HG03039 (cell line): ENCODE data around the gene SENP5.

ENCODE experiments used
- ATAC-seq: cut with Tn5 transposase; IDR thresholded peaks from one replicate; pipeline ENCODE4 v1.9.1; 2021; ENCODE audit warnings: mild to moderate bottlenecking, moderate library complexity; ENCODE audit not compliant: unreplicated experiment

Gene SENP5

DNA sequence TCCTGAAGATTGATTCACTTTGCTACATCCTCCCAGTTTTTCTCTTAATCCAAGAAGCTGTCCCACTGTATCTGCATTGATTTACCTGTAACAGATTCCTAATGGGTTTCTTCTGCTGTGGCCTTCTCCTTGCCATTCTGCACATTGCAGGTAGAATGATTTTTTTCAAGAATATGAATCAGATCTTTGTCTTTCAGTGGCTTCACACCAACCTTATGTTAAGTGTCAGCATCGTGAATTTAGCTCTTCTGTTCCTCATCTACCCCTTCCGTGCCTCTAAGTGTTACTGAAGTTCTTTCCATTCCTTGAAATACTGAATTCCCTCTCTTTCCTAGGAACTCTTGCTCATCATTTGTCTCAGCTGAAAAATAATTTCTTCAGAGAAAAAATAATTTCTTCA, 7.5 kb downstream of the SENP5 start:
- ATAC-seq, result no peak

DNA sequence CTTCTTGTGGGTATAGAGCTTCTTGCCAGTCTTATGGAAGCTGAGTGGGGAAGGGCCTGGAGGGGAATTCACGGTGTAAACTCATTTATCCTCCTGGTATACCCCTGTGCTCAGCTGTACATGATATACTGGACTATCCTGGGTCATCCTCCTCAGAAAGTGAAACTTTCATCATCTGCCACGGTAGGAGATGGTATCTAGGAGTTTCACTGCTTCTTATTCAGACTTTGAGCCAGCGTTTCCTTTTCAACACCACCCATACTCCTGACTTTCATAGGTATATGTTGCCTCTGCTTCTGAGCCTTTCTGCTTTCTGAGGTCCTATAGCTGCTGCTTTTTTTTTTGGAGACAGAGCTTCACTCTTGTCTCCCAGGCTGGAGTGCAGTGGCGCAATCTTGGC, 15.6 kb downstream of the SENP5 start:
- no peak for ATAC-seq

DNA sequence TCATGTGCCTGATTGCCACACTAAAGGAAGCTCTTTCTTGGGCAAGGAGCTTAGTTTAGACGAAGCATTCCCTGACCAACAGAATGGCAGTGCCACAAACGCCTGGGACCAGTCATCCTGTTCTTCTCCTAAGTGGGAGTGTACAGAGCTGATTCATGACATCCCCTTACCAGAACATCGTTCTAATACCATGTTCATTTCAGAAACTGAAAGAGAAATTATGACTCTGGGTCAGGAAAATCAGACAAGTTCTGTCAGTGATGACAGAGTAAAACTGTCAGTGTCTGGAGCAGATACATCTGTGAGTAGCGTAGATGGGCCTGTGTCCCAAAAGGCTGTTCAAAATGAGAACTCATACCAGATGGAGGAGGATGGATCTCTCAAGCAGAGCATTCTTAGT, 18.4 kb downstream of the SENP5 start:
- ATAC-seq, result no peak

DNA sequence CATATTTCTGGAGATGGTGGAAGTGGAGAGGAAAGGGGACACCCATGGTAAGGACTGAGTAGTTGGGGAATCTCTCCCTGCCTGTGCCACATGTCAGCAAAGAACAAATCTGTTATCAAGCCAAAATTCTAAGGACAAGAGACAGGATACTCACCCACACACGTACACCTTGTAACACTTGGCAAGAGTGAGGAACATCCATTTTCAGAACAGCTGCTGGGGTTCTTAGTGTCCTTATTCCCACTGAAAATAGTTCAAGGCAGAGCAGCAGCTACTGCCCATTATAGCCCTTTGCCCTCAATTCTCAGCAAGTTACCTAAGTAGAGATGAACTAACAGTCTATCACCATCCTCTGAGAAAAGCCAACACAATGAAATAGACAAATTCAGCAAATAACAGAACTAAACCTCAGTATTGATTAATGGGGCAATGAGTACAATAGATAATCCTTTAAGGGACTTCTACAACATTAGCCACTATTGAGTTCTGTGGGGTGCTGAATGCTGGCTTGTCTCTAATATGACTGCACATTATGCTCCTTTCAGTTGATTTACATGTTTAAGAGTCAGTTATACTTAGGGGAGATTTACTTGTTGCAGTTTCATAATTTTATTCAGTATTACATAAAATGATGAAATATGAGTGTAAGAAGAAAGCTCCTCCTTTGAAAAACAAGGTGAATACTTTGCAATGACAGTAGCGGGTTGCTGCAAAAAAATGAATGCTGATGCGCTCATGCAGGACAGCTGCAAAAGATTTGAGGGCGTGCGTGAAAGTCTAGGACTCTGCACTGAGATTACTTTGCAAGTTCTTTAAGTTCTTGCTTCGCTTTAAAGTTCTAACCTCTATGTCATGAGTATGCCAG, 22.4 kb downstream of the SENP5 start:
- ATAC-seq, result no peak

DNA sequence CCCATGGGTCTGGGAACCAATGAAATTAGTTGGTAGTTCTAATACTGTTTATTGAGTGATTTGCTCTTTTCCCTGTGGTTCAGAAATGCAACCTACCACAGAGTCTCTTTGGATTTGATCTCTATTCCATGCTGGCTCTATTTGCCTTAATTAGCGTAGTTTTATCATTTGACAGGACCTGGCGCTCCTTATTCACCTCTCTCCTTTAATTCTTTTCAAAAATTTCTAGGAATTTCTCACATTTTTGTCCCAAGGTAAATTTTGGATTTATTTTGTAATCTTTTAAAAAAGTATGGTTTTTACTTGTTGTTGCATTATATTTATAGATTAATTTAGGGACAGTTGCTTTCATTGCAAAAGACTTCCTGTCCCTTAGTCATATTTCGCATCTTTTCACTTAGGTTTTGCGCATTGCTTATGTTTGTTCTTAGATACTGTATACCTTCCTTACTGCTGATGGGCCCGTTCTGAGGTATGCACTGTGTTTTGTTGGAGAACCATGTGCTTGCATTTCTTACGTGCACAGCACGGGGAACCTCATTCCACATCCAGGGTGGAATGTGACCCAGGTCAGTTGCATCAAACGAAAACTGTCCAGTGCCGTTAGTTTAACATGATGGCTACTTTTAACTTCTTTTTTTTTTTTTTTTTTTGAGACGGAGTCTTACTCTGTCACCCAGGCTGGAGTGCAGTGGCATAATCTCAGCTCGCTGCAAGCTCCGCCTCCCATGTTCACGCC, 27.0 kb downstream of the SENP5 start:
- no peak for ATAC-seq

DNA sequence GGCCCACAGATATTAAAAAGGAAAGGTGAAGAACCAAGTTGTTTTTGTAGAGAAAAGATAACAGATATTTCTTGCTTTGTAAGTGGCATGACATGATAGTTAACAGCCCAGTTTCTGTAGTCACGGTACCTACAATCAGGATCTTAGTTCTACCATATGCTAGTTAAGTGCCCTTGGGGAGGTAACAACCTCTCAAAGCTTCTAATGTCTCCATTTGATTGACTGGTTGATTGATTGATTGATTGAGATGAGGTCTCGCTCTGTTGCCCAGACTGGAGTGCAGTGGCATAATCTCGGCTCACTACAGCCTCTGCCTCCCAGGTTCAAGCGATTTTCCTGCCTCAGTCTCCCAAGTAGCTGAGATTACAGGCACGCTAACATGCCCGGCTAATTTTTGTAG, 28.5 kb downstream of the SENP5 start:
- ATAC-seq, result no peak

DNA sequence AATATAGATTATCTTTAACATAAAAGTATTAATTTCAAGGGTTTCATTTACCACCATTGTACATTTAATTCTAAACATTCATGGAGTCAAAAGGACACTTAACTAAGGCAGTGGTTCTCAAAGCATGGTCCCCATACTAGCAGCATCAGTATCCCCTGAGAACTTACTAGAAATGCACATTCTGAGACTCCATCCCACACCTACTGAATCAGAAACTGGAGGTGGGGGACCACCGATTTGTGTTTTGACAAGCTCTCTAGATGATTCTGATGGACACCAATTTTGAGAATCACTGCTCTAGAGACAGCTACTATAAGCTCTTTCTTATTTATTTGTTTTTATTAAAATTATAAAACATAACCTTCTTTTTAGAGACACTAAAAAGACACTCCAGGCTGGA, 34.0 kb downstream of the SENP5 start:
- no peak for ATAC-seq

DNA sequence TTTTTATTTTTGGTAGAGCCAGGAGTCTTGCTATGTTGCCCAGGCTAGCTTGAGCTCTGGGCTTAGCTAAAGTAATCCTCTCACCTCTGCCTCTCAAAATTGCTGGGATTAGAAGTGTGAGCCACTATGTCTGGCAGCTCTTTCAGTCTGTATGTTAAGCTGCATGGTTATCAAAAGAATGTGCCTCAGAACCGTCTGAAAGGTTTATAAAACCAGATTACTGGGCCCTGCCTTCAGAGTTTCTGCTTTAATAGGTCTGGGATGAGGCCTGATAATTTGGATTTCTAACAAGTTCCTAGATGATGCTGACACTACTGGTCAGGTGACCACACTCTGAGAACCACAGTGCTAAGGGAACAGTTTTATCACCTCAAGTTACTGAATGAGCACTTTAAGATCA, 34.6 kb downstream of the SENP5 start:
- ATAC-seq, result no peak

DNA sequence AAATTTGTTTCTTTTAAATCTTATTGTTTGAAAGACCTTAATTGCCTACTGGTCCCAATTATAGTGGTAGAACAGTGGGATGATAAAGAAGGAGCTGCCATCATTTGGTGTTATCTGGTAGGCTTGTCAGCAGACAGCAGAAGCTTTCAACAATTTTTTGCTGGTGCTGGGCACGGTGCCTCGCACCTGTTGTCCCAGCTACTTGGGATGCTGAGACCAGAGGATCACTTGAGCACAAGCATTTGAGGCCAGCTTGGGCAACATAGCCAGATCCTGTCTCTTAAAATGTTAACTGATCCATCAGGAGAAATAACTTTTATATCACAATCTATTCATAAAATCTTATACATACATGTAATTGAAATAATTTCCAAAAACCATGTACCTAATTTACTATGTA, 36.0 kb downstream of the SENP5 start:
- no peak for ATAC-seq

DNA sequence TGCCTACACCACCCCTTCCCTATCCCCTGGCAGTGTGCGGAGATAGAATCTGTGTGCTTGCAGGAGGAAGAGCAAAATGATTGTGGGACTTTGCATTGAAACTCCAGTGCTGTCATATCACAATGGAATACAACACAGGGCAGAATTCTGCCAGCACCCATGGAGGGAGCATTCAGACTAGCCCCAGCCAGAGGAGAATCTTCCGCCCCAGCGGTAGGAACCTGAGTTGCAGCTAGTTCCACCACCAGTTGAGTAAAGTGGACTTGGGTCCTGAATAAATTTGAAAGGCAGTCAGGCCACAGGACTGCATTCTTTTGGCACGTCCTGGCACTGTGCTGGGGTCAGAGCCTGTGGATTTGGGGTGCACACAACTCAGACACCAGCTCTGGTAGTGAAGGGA, 47.1 kb downstream of the SENP5 start:
- no peak for ATAC-seq

DNA sequence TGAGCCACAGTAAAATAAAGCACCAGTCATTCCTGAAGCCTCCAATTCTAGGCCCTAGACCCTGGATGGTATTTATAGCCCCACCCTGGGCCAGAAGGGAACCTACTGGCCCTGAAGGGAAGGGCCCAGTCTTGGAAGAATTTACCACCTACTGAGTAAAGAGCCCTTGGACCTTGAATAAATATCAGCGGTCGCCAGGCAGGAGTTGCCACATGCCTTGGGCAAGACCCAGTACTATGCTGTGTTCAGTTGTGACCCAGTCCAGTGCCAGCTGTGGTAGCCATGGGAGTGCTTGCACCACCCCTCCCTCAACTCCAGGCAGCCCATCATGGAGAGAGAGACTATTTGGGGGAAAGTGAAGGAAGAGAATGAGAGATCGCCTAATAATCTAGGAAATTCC, 47.7 kb downstream of the SENP5 start:
- ATAC-seq, result no peak

DNA sequence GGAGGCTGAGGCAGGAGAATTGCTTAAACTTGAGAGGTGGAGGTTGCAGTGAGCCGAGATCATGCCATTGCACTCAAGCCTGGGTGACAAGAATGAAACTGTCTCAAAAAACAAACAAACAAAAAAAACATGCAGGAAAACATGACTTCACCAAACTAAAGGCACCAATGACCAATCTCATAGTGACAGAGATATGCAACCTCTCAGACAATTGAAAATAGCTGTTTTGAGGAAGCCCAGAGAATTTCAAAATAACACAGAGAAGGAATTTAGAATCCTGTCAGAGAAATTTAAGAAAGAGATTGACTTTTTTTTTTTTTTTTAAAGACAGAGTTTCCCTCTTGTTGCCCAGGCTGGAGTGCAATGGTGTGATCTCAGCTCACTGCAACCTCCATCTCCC, 48.5 kb downstream of the SENP5 start:
- no peak for ATAC-seq

DNA sequence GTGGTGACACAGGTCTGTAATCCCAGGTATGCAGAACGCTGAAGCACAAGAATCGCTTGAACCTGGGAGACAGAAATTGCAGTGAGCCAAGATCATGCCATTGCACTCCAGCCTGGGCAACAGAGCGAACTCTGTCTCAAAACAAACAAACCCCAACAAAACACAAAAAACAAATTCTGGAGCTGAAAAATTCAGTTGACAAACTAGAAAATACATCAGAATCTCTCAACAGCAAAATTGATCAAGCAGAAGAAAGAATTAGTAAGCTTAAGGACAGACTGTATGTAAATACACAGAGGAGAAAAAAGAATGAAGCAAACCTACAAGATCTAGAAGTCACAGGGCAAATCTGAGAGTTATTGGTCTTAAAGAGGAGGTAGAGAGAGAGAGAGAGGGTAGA, 49.3 kb downstream of the SENP5 start:
- no peak for ATAC-seq

DNA sequence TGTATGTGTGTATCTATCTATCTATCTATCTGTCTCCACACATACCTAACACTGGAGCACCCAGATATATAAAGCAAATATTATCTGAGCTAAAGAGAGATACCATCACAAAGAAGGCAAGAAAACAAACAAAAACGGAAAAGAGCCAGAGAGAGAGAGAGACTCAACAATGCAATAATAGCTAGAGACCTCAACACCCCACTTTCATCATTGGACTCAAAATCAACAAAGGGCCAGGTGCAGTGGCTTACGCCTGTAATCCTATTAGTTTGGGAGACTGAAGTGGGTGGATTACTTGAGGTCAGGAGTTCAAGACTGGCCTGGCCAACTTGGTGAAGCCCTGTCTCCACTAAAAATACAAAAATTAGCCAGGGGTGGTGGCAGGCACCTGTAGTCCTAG, 51.2 kb downstream of the SENP5 start:
- ATAC-seq, result no peak

DNA sequence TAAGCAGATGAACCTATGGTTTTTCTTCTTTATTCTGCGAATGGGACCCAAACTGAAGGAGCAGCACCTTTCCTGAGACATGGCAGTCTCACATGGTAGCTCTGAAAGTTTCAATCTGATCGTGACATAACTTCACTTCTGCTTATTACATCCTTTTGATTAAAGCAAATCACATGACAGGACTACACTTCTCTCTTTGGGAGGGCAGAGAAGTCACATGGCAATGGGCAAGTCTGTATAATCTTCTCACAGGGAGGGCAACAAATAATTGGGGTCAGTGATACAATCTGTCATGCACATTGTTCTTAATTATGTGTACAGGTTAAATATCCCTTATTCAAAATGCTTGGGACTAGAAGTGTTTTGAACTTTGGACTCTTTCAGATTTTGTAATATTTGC, 53.0 kb downstream of the SENP5 start:
- no peak for ATAC-seq

DNA sequence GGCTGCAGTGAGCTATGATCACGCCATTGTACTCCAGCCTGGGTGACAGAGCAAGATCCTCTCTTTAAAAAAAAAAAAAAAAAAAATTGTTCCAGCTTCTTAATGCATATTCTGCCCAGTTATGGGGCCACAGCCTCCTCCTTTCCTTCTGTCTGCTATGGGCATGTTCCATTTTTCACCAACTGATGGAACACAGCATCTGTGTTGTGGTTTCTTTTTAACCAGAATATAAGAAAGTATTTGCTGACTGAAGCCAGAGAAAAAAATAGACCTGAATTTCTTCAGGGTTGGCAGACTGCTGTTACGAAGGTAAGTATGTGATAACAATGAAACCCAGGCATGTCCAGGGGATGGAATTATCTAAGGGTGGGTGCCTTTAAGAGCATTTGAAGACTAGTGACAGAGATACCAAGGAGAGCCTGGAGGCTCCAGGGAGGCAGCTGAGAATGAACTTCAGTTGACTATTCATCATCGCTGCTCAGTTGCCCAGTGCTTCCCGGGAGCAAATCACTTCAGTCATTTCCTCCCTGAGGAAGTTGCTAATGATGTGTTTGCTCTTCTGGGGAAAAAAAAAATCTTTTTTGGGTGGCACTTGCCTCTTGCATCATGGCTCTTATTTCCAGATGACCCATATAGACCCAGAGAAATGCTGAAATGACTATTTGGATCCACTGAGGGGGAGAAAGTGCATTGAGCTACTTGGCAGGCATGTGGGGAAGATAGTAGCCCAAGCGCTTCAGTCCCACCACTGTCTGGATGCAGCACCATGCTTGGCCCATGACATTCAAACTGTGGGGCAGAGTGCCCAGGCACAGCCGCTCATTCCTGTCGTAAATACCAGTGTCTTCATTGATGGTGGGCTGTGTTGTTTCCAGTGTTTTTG, 60.1 kb downstream of the SENP5 start:
- ATAC-seq, result no peak

DNA sequence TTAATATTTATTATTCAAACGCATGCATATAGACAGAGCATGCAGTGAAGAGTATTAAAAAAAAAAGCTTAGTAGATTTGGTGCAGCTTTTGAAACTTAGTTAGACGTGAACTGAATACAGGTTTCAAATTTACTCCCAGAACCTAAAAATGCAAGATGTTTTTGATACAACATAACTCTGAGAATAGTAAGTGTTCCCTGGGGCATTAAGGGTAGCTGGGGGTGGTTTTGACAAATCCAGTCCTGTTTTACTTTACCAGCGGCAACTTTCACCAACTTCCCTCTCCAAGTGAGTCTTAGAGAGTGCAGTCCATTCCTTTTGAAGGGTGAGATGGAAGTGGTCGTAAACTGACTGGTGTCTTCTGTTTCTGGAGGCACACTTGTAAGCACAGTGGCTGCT, 63.4 kb downstream of the SENP5 start:
- no peak for ATAC-seq

DNA sequence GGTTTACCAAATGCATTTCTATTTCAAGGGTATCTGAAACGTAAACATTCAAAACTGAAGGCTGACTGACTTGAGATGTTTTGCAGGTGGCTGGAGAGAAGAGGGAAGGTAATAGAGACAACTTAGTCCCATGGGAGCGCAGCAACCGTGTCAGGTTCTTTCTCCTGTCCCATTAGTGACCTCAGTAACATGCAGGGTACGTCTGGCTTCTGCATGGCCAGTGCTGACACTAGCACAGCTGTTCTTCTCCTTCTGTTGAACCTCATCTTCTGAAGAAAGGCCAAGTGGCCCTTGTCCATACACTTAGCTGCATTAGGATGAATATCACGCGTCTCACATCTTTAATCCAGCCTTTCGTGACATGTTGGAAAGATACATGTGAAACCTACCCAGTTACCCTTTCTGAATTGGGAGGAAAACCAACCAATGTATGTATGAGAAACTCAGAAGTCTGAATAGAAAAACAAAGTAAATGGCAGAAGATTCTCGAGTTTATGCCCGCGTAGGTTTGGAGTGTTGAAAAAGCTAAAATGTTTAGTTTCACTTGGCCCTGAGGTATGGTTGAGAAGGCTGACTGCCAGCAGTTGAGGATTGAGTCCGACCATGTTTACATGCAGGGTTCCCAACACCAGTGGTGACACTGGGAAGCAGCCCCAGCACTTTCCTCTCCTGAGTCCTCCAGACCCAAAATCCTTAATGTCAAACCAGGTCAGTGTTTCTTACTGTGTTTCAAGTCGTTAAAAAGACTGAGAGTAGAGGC, 64.3 kb downstream of the SENP5 start:
- ATAC-seq, result no peak

DNA sequence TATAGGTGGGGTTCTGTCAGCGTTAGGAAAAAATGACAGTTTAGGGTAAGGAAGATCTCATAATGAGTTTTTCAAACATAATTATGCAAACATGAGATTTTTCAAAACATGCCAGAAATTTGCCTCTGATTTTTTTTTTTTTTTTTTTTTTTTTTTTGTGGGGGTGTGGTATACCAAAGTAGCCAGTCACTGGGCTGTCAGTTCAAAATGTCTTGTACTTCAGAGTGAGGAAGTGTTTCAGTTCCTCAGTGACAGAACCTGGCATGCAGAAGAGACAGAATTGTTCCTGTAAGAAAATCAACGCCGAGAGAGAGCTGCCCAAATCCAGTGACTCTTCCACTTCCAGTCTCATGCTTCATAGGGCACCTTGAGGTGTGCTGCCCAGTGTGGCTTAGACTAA, 64.9 kb downstream of the SENP5 start:
- ATAC-seq, result no peak

DNA sequence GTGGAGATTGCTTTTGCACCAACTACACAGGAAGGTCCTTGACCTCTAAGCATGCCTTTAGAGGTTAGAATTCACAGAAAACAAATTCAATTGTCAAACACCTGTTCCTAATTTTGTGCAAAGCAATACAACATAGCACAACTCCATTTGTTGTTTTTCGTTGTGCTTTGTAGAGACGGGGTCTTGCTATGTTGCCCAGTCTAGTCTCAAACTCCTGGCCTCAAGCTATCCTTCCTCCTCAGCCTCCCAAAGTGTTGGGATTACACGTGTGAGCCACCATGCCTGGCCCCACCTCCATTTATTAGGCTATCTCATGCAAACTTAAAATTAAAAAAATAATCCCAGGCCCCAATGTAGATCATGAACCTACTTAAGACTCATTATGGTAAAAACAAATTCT, 68.6 kb downstream of the SENP5 start:
- ATAC-seq, result no peak

DNA sequence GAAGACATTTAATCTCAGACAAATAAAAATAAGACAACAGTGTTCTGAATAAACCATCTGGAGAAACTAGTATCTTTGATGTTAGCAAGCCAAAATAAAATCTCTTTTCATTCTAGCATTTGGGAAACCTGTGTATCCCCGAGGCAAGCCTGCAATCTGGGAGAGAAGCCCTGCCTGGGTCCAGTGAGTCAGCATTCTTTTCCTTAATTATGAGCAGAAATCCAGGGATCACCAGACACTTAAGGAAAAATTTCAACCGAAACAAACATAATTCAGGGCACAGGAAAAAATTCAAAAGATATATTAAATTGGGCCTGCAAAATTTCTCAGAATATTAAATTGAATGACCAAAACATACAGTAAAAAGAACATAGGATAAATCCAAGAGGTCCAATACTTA, 70.4 kb downstream of the SENP5 start:
- ATAC-seq, result no peak
